Upper lobe of right lung (tissue), 1 donor: ENCODE data around the gene TSPEAR. TPM values are rescaled to one million over a fixed set of nuclear protein-coding genes. Genes with fewer than 3 reads are reported as not detected.
"Not testable (repeated sequence)": the region's sequence is repeated elsewhere in the genome, so short reads cannot be mapped to it uniquely, and the experiment has no call there.

Experiments used
- ATAC-seq: fragments of 200-7000 bp; cut with Tn5 transposase; one replicate; pipeline ENCODE4 v1.9.1; 2020; ENCODE audit warnings: mild to moderate bottlenecking, moderate library complexity
- DNase-seq: peaks from one replicate; pipeline ENCODE4 v3.0.0-alpha.2; 2020
- H3K27ac ChIP-seq: fragments of 200-600 bp; one replicate; pipeline ENCODE4 v1.8.0; 2022
- H3K27me3 ChIP-seq: fragments of 200-600 bp; one replicate; pipeline ENCODE4 v1.8.0; 2022; ENCODE audit warnings: mild to moderate bottlenecking
- H3K36me3 ChIP-seq: fragments of 200-600 bp; one replicate; pipeline ENCODE4 v1.8.0; 2022
- H3K4me1 ChIP-seq: fragments of 200-600 bp; one replicate; pipeline ENCODE4 v1.8.0; 2022
- H3K4me3 ChIP-seq: fragments of 200-600 bp; one replicate; pipeline ENCODE4 v1.8.0; 2022; ENCODE audit warnings: mild to moderate bottlenecking
- H3K9me3 ChIP-seq: fragments of 200-600 bp; one replicate; pipeline ENCODE4 v1.8.0; 2022
- CTCF ChIP-seq: fragments of 200-600 bp; IDR thresholded peaks from one replicate; pipeline ENCODE4 v1.8.0; 2022; ENCODE audit warnings: antibody characterized with exemption
- intact Hi-C: fragments of 100-400 bp; cut with DNase I; formaldehyde crosslinking; loops from one replicate; pipeline ENCODE4 v1.11.0; 2022
- total RNA-seq: library from RNA; stranded (reverse); fragmentation: NEBNext Ultra II Directional; extraction: Animal tissue kit (Norgen Biotek cat#: 25700); gene quantifications from one replicate; pipeline ENCODE4 v1.2.1, GENCODE V29; 2021
- donor health status: DM: no; HTN: yes; CAD: no; lungs with severe emphysema.

TSPEAR gene
- total RNA-seq, 1 donor from 2014 or later: 0.23 TPM

- Histone ChIP-seq H3K4me3 (no peak overlapping the region), H3K9me3 (peaks cover 2% of the 10 kb centered on the region), H3K36me3 (no peaks in the 10 kb centered on the region), H3K27ac (no peak overlapping the region), H3K4me1 (no peaks in the 10 kb centered on the region), H3K27me3 (no peaks in the 10 kb centered on the region)
- peak; percentile 13 for ATAC-seq
- no peak for DNase-seq
- intact Hi-C loops: no loop called here
- no peak for TF ChIP-seq CTCF
Measured at GRCh38 chr21:44636209-44637017, 75.0 kb downstream of the TSPEAR start.

DNA sequence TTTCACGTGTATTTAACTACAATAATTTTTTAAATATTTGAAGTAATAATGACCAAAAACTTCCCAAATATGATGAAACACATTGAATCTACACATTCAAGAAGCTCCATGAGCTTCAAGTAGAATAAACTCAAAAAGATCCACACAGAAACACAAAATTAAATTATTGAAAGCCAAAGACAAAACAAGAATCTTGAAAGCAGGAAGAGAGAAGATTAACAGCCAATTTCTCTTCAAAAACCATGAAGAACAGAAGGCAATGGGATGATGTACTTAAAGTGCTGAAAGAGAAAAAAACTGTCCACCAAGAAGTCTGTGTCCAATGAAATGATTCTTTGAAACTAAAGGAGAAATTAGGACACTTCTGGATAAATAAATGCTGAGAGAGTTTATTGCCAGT, 79.3 kb downstream of the TSPEAR start:
- intact Hi-C loops: no loop called here
- Histone ChIP-seq H3K27ac (no peak overlapping the region), H3K36me3 (no peaks in the 10 kb centered on the region), H3K9me3 (peaks cover 8% of the 10 kb centered on the region), H3K4me1 (no peaks in the 10 kb centered on the region), H3K27me3 (no peaks in the 10 kb centered on the region), H3K4me3 (no peak overlapping the region)
- no peak for TF ChIP-seq CTCF
- DNase-seq: no peak
- no peak for ATAC-seq

DNA sequence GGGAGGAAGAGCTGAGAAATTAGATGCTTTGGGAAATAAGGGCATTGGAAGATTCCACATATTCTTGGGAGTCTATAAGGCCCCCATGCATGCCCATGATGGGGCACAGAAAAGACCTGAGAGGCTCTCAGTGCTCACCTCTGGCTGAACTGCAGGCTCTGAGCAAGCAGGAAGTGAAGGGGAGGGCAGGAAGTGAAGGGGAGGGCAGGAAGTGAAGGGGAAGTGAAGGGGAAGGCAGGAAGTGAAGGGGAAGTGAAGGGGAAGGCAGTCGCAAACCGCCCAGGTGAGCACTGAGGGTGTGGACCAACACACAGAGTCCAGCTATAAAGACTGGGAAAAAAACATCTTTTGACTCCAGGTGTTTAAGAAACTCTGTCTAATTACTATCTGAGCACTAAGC, 80.9 kb downstream of the TSPEAR start:
- intact Hi-C loops: no loop called here
- Histone ChIP-seq H3K27me3 (no peaks in the 10 kb centered on the region), H3K36me3 (no peaks in the 10 kb centered on the region), H3K27ac (no peak overlapping the region), H3K4me3 (no peak overlapping the region), H3K4me1 (no peaks in the 10 kb centered on the region), H3K9me3 (peaks cover 8% of the 10 kb centered on the region)
- no peak for DNase-seq
- ATAC-seq: no peak
- no peak for TF ChIP-seq CTCF

DNA sequence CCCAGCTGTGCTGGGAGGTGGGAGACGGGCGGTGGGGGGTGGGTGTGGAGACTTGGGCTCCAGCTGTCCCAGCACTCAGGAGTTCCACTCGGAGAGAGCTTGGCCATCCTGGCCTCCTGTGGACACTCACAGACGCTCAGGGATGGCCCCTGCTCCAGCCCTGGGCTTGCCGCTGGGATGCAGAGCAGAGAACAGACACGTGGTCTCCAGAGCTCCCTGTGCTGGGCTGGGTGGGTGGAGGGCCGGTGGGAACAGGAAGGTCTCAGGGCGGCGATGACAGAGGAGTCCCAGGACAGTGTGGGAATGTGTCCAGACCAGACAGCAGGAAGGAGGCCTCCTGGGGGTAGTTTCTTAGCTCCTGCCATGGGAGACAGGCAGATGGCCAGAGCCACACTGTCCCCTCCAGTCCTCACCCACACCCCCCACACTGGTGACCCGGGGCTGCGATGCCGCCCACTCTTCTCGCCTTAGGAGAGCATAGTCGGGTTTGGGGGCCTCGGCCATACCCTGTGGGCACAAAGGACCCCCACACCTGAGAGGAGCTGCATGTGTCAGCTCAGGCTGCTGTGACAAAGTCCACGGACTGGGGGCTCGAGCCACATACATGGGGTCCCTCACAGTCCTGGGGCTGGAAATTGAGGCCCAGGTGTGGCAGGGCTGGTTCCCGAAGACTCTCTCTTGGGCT, 82.5 kb downstream of the TSPEAR start:
- ATAC-seq (peak; percentile 33), DNase-seq (no peak)
- Histone ChIP-seq H3K27me3 (no peaks in the 10 kb centered on the region), H3K36me3 (no peaks in the 10 kb centered on the region), H3K9me3 (peaks cover 12% of the 10 kb centered on the region), H3K4me1 (no peaks in the 10 kb centered on the region), H3K27ac (no peak overlapping the region), H3K4me3 (no peak overlapping the region)
- no peak for TF ChIP-seq CTCF
- intact Hi-C loops: no loop called here

DNA sequence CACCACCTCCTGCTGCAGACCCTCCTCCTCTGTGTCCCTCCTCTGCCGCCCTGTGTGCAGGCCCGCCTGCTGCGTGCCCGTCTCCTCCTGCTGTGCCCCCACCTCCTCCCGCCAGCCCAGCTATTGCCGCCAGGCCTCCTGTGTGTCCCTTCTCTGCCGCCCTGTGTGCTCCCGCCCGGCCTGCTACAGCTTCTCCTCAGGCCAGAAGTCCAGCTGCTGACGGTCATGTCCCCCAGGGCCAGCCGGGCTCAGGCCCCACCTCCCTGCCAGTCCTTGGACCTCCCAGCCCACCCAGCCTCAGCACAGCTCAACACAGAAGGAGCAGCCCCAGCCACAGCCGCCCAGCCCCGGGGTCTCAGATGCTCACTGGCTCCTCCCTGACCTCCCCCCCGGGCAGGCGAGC, 83.5 kb downstream of the TSPEAR start:
- H3K36me3 ChIP-seq, ATAC-seq, intact Hi-C loops, H3K27ac ChIP-seq, H3K27me3 ChIP-seq, H3K4me1 ChIP-seq, H3K4me3 ChIP-seq: not testable (repeated sequence)
- peak; percentile 52 for DNase-seq
- peaks cover 18% of the 10 kb centered on the region for H3K9me3 ChIP-seq

- H3K27me3 ChIP-seq: not testable (repeated sequence)
- peaks cover 20% of the 10 kb centered on the region for H3K9me3 ChIP-seq
Measured at GRCh38 chr21:44627181-44627822, 84.1 kb downstream of the TSPEAR start.

More at GRCh38 chr21:44627181-44627822, 84.1 kb downstream of the TSPEAR start:
- H3K4me1 ChIP-seq, intact Hi-C loops, H3K27ac ChIP-seq, H3K36me3 ChIP-seq, H3K4me3 ChIP-seq, ATAC-seq, DNase-seq: not testable (repeated sequence)
